Measurements from ENCODE around the gene AKAP12.

GRCh38 chr6:151236668-151237401, 2.9 kb upstream of the AKAP12 start:
- TF ChIP-seq RAD21 (conservative IDR thresholded peaks at IDR 0.05) (no peak), CTCF (IDR thresholded peaks at IDR 0.05; ENCODE audit: poor library complexity, severe bottlenecking) (no peak), EZH2 (IDR thresholded peaks at IDR 0.05; ENCODE audit: borderline replicate concordance, insufficient read depth, low read length, poor library complexity, severe bottlenecking) (no peak), SMC3 (conservative IDR thresholded peaks at IDR 0.05; ENCODE audit: poor library complexity) (no peak), POLR2AphosphoS5 (IDR thresholded peaks at IDR 0.05) (no peak), REST (IDR thresholded peaks at IDR 0.05; ENCODE audit: borderline replicate concordance) (no peak), EP300 (conservative IDR thresholded peaks at IDR 0.05; ENCODE audit: poor library complexity, severe bottlenecking) (no peak), TAF1 (IDR thresholded peaks at IDR 0.05; ENCODE audit: low read depth) (no peak), MXI1 (conservative IDR thresholded peaks at IDR 0.05; ENCODE audit: poor library complexity, severe bottlenecking) (no peak)

All from neural cell (in vitro differentiated cells).